Measurements from ENCODE around the gene WDR83. TPM values are rescaled to one million over a fixed set of nuclear protein-coding genes. Genes with fewer than 3 reads are reported as not detected.

The WDR83 gene
- total and polyA plus RNA-seq, 2 of the 8 experiments (the other 6 are each of a cell fraction or from before 2014, with no cell fraction given), result 12.6 to 15.3 TPM

DNA sequence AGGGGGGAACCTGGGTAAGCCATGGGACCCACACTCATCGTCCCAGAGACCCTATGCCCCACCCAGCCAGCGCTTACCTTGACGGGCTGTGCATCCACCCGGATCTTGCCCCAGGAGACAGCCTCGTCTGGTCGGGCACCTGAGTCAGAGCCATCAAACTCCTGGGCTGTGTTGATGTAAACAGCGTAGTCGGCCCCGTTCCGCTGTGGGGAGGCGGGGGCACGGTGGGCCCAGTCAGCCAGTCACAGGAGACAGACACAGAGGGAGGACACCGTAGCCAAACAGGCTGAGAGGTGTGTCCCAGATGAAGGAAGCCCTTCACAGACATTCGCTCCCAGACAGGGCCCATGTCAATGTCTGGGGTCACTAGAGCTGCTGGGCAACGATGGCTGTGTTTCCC is 9.3 kb downstream of the WDR83 start:
- Histone ChIP-seq H3K27me3 (replicated peaks in 1 of 4; ENCODE audit: control insufficient read depth in 3 of 4, extremely low read depth in 1 of 4, insufficient read depth in 3 of 4, low read length in 3 of 4) (no peaks in the 10 kb centered on the region), H3K9me3 (ENCODE audit: insufficient read depth in 2 of 2, low read depth in 1 of 2, low read length in 1 of 2) (no peaks in the 10 kb centered on the region; a peak in 1 of 4 replicates), H2AFZ (ENCODE audit: low read length) (no peak overlapping the region), H2AK5ac (ENCODE audit: low read depth, low read length) (no peak overlapping the region), H3K4ac (replicated peaks; ENCODE audit: insufficient read length, low read depth, low read length) (no peak overlapping the region), H3K56ac (replicated peaks; ENCODE audit: insufficient read length, low read depth, low read length) (no peak overlapping the region), H4K20me1 (replicated peaks in 1 of 2; ENCODE audit: control insufficient read depth in 1 of 2, insufficient read depth in 2 of 2, low read length in 2 of 2) (peaks cover 3 to 20% of the 10 kb centered on the region in 2 experiments), H3K4me1 (replicated peaks in 1 of 4; ENCODE audit: control insufficient read depth in 3 of 4, insufficient read depth in 4 of 4, low read length in 3 of 4) (no peaks in the 10 kb centered on the region; a peak in 1 of 7 replicates), H2BK5ac (ENCODE audit: low read depth, low read length) (no peak overlapping the region), H3K27ac (ENCODE audit: low read depth, low read length) (no peak overlapping the region), H3K4me3 (ENCODE audit: extremely low read depth in 1 of 4, insufficient read depth in 2 of 4, low read depth in 3 of 4, low read length in 4 of 4) (no peak overlapping the region), H4K91ac (replicated peaks; ENCODE audit: insufficient read length, low read length) (no peak overlapping the region), H3K79me2 (ENCODE audit: control insufficient read depth in 1 of 2, insufficient read depth in 2 of 2, low read length in 2 of 2) (peaks cover 0 to 11% of the 10 kb centered on the region in 2 experiments; a peak in 2 of 4 replicates), H2BK12ac (ENCODE audit: low read depth, low read length) (no peak overlapping the region), H4K8ac (ENCODE audit: extremely low read depth, insufficient read depth, low read length) (peak overlapping the region; percentile 53; the same call in 1 of the 2 replicates), H2BK120ac (replicated peaks; ENCODE audit: low read depth, low read length) (no peak overlapping the region), H4K5ac (ENCODE audit: insufficient read length, low read depth, low read length) (no peak overlapping the region), H2BK15ac (ENCODE audit: low read length) (no peak overlapping the region), H3K18ac (ENCODE audit: extremely low read depth, low read length) (no peak overlapping the region), H3K9ac (replicated peaks in 1 of 4; ENCODE audit: extremely low read depth in 1 of 4, low read depth in 3 of 4, low read length in 3 of 4) (no peak overlapping the region), H3K79me1 (ENCODE audit: low read depth, low read length) (peaks cover 9% of the 10 kb centered on the region; the same call in 1 of the 2 replicates), H3K23ac (ENCODE audit: insufficient read length) (no peak overlapping the region), H3K4me2 (ENCODE audit: insufficient read depth in 1 of 2, low read depth in 2 of 2, low read length in 2 of 2) (no peak overlapping the region), H2BK20ac (ENCODE audit: low read length) (no peak overlapping the region), H3K36me3 (ENCODE audit: control insufficient read depth in 2 of 4, insufficient read depth in 4 of 4, low read length in 3 of 4) (peaks cover 36 to 57% (median 52%) of the 10 kb centered on the region in 4 experiments), H3K23me2 (ENCODE audit: low read depth, low read length) (no peaks in the 10 kb centered on the region), H3K14ac (ENCODE audit: insufficient read length) (no peak overlapping the region)
- TF ChIP-seq TEAD4 (IDR thresholded peaks at IDR 0.05; ENCODE audit: low read depth, low read length), result no peak
- peak in 1 of 2 experiments; percentile 18; a peak in 1 of 3 replicates for TF ChIP-seq POLR2A (IDR thresholded peaks at IDR 0.05; ENCODE audit: control extremely low read depth in 1 of 2, low read depth in 2 of 2, low read length in 2 of 2)
- WGBS, 2 experiments (ENCODE audit: extremely low coverage in 1 of 2, insufficient coverage in 1 of 2, insufficient read length in 1 of 2, insufficient replicate concordance in 2 of 2, low coverage in 1 of 2, low lambda C conversion rate in 2 of 2, missing lambda C conversion rate in 1 of 2), result 91% methylated on average over 14 of the region's 15 CpGs; no CpG with 5 or more reads in 1 of the 2 experiments
- ChIA-PET CTCF (ENCODE audit: partially characterized antibody) (interaction anchor here (0.9 to 3.5 kb wide), 9 partner anchors 9 to 120 kb away, joined by 3 to 20 read pairs (median 4); partner anchors contain the start of genes MAN2B1 and WDR83), POLR2A (ENCODE audit: partially characterized antibody) (interaction anchor here (0.9 to 6.4 kb wide), 9 partner anchors 10 to 47 kb away, joined by 3 to 93 read pairs (median 3); partner anchors contain the start of genes FBXW9, MAN2B1 and WDR83)
- DNase-seq (ENCODE audit: low read depth in 1 of 2, low spot score in 2 of 2), result no peak
- FAIRE-seq, result no peak

Data from H1 (cell line).